GM19023 (cell line): ENCODE data around the gene PHLPP2.

ENCODE experiments used
- ATAC-seq: cut with Tn5 transposase; IDR thresholded peaks from one replicate; pipeline ENCODE4 v1.9.1; 2021; ENCODE audit warnings: mild to moderate bottlenecking, moderate library complexity; ENCODE audit not compliant: unreplicated experiment

PHLPP2 gene, protein sequence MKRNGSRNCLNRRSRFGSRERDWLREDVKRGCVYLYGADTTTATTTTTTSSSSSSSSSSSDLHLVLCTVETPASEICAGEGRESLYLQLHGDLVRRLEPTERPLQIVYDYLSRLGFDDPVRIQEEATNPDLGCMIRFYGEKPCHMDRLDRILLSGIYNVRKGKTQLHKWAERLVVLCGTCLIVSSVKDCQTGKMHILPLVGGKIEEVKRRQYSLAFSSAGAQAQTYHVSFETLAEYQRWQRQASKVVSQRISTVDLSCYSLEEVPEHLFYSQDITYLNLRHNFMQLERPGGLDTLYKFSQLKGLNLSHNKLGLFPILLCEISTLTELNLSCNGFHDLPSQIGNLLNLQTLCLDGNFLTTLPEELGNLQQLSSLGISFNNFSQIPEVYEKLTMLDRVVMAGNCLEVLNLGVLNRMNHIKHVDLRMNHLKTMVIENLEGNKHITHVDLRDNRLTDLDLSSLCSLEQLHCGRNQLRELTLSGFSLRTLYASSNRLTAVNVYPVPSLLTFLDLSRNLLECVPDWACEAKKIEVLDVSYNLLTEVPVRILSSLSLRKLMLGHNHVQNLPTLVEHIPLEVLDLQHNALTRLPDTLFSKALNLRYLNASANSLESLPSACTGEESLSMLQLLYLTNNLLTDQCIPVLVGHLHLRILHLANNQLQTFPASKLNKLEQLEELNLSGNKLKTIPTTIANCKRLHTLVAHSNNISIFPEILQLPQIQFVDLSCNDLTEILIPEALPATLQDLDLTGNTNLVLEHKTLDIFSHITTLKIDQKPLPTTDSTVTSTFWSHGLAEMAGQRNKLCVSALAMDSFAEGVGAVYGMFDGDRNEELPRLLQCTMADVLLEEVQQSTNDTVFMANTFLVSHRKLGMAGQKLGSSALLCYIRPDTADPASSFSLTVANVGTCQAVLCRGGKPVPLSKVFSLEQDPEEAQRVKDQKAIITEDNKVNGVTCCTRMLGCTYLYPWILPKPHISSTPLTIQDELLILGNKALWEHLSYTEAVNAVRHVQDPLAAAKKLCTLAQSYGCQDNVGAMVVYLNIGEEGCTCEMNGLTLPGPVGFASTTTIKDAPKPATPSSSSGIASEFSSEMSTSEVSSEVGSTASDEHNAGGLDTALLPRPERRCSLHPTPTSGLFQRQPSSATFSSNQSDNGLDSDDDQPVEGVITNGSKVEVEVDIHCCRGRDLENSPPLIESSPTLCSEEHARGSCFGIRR (N-terminal part only)

GRCh38 chr16:71724320-71724751 lies at the start of gene PHLPP2:
TSS of gene PHLPP2 (minus strand) at chr16:71724701. CDS start at chr16:71714795, 9,906 bp downstream.
- ATAC-seq = no peak

DNA sequence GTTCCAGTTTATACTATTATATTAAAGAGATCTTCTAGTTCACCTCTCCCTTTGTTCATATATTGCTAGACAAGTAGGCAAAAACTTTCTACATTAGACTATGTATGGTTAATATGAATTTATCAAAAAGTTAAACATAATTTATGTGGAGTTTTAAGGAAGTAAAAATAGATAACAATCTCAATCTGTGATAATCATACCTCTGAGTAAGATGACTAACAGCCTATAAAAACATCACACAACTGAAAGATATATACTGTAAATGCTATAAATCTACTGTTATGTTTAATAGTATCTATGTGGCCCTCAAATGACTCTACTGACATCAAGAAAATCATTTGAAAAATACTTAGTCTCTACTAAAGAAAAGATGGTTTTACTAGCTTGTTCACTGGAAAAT lies 47.1 kb upstream of the PHLPP2 start:
- no peak for ATAC-seq

GRCh38 chr16:71769222-71769621 lies 44.7 kb upstream of the PHLPP2 start:
- ATAC-seq = no peak

GRCh38 chr16:71767060-71767900 lies 42.8 kb upstream of the PHLPP2 start:
- ATAC-seq = no peak

DNA sequence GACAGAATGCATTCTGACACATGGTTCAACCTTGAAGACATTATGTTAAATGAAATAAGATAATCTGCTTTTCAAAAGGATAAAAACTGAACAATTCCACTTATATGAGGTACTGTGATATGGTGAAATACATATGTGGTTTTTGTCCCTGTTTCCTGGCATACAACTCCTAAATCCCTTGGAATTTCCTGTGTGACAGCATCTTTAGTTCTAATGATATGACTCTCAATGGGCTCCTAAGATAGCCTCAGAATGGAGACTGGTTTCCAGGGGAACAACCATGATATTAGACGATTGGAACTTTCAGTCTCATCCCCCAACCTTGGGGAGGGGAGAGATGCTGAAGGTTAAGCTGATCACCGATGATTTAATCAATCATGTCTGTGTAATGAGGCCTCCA lies 37.7 kb upstream of the PHLPP2 start:
- ATAC-seq = no peak

- ATAC-seq = no peak
Measured at GRCh38 chr16:71761097-71761496, 36.6 kb upstream of the PHLPP2 start.

DNA sequence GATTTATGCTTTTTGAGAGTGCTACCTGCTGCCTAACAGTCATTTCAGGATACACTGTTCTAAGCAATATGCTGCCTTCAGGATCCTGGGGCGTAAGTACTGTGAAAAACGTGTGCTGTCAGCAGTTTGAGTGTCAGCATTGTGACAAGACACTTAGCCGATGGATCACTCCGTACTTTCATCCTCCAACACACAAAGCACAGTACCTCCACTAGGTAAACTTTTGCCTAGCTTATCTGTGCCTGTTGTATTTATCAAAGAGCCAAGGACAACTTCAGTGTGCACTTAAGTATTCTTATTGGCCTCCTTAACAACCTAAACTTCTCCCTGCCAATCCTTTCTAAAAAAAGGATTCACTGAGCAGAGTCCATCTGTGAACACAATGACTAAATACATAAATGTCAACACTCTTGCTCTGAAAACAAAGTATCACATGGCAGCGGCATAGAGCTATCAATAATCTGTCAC lies 33.8 kb upstream of the PHLPP2 start:
- ATAC-seq = no peak

GRCh38 chr16:71754652-71755051 lies 30.2 kb upstream of the PHLPP2 start:
- no peak for ATAC-seq

DNA sequence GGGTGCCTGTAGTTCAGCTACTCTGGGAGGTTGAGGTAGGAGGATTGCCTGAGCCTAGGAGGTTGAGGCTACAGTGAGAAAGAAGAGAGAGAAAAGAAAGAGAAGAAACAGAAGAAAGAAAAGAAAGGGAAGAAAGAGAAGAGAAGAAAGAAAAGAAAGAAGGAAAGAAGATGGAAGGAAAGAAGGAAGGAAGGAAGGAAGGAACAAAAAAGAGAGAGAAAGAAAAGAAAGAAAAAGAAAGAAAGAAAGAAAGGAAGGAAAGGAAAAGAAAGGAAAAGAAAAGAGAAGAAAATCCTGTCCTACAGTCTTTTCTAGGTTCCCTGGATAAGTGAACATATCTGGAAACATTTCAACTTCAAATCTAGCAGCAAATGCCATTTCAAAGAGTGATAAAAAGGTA lies 29.6 kb upstream of the PHLPP2 start:
- ATAC-seq = no peak

GRCh38 chr16:71748226-71748625 lies 23.7 kb upstream of the PHLPP2 start:
- ATAC-seq = no peak

GRCh38 chr16:71746442-71747046 lies 22.0 kb upstream of the PHLPP2 start:
- ATAC-seq = no peak

DNA sequence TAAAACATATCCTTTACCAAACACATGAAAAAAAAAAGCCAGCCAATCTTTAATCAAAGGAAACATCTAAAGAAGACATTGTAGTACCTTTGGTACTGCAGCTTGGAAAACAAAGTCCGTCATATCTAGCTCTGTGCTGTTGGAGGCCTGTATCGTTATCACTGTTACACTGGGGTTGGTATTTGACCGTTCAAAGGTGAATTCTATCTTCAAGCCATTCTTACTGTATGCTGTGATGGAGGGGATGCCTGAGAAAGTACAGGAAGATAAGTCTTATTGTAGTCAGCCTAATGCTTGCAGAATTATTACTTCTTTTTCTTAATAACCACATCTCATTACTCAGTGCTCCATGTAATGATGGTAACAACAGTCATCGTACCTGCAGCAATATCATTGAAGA lies 14.4 kb upstream of the PHLPP2 start:
- no peak for ATAC-seq

GRCh38 chr16:71737501-71737900 lies 13.0 kb upstream of the PHLPP2 start:
- no peak for ATAC-seq

- no peak for ATAC-seq
Measured at GRCh38 chr16:71734511-71734910, 10.0 kb upstream of the PHLPP2 start.

DNA sequence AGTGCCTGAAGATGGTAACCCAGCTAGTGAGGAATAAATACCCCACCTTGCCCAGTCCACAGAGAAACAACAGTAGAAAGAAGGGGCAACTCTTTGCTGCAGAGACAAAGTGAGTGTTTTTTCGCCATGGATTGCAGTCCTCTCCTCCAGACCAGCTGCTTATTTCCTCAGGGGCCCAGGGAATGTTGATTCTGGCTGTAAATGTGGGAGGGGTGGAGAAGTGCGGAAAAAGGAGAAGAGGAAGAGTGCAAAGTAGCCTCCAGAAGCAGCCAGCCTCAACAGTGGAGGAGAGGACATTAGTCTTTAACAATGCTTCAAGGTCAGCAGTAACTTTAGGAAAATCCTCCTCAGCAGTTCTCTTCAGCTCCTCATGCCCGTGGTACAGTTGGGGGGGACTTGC lies 8.1 kb upstream of the PHLPP2 start:
- ATAC-seq = no peak

DNA sequence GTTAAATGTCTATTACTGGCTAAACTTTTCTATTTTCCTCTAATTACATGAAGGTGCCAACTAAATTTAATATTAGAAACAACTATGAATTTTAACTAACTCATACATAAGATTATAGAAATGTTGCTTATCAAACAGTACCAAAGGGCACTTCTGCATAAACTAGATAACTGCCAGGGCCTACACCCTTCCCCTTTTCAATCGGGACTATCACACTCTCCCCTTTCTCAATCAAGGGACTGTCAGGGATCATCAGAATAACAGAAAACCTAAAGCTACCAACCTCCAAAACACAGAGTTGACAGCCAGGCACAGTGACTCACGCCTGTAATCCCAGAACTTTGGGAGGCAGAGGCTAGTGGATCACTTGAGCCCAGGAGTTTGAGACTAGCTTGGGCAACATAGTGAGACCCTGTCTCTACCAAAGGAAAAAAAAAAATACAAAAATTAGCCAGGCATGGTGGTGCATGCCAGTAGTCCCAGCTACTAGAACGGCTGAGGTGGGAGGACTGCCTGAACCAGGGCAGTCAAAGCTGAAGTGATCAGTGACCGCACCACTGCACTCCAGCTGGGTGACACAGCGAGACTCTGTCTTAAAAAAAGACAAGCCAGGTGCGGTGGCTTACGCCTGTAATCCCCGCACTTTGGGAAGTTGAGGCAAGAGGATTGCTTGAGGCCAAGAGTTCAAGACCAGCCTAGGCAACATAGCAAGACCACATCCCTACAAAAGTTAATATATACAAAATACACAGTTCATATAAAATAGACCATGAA lies 3.2 kb upstream of the PHLPP2 start:
- no peak for ATAC-seq

- no peak for ATAC-seq
Measured at GRCh38 chr16:71726476-71727315, 2.2 kb upstream of the PHLPP2 start.
